Left kidney (tissue), 2 donors: Measurements from ENCODE around the gene CLEC4F. TPM values are rescaled to one million over a fixed set of nuclear protein-coding genes. Genes with fewer than 3 reads are reported as not detected.
"Not testable (repeated sequence)": the region's sequence is repeated elsewhere in the genome, so short reads cannot be mapped to it uniquely, and the experiment has no call there.

Experiments
- DNase-seq: peaks from one replicate; pipeline ENCODE4 v3.0.0-alpha.2; 2013
- polyA plus RNA-seq: library from polyadenylated mRNA; unstranded; fragments of 120-200 nt; gene quantifications from one replicate; pipeline ENCODE4 v1.2.1, GENCODE V29; 2013; ENCODE audit not compliant: insufficient read length

The CLEC4F gene
- polyA plus RNA-seq, 1 donor = 0.12 TPM

- DNase-seq = no peak
Observed at GRCh38 chr2:70827388-70827787, 7.0 kb upstream of the CLEC4F start.

- DNase-seq = no peak
Observed at GRCh38 chr2:70826696-70827350, 6.4 kb upstream of the CLEC4F start.

- DNase-seq = no peak
Observed at GRCh38 chr2:70823249-70823648, 2.9 kb upstream of the CLEC4F start.

GRCh38 chr2:70822843-70823242 is 2.4 kb upstream of the CLEC4F start:
- DNase-seq = no peak

GRCh38 chr2:70817284-70817954 is 3.0 kb downstream of the CLEC4F start:
- DNase-seq = peak; percentile 0

GRCh38 chr2:70816726-70817125 is 3.7 kb downstream of the CLEC4F start:
- DNase-seq = no peak

GRCh38 chr2:70808983-70809958 is 11.1 kb downstream of the CLEC4F start:
- no peak for DNase-seq

- DNase-seq = no peak
Observed at GRCh38 chr2:70807828-70808118, 12.6 kb downstream of the CLEC4F start.

- no peak for DNase-seq
Observed at GRCh38 chr2:70807102-70807827, 13.1 kb downstream of the CLEC4F start.

- DNase-seq = no peak
Observed at GRCh38 chr2:70806620-70807019, 13.8 kb downstream of the CLEC4F start.

GRCh38 chr2:70806013-70806412 is 14.4 kb downstream of the CLEC4F start:
- DNase-seq = no peak

- DNase-seq = no peak
Observed at GRCh38 chr2:70801607-70802263, 18.7 kb downstream of the CLEC4F start.

GRCh38 chr2:70799706-70800105 is 20.7 kb downstream of the CLEC4F start:
- DNase-seq = no peak

GRCh38 chr2:70797996-70798395 is 22.4 kb downstream of the CLEC4F start:
- DNase-seq = not testable (repeated sequence)

- DNase-seq = no peak
Observed at GRCh38 chr2:70797506-70797905, 22.9 kb downstream of the CLEC4F start.

GRCh38 chr2:70796262-70796661 is 24.1 kb downstream of the CLEC4F start:
- DNase-seq = no peak

- DNase-seq = no peak
Observed at GRCh38 chr2:70795164-70795995, 25.0 kb downstream of the CLEC4F start.

GRCh38 chr2:70793450-70793849 is 26.9 kb downstream of the CLEC4F start:
- DNase-seq = no peak

GRCh38 chr2:70790136-70790828 is 30.1 kb downstream of the CLEC4F start, which contains the start of gene FIGLA:
TSS of gene FIGLA (minus strand) at chr2:70790643. CDS start at chr2:70790638, 5 bp downstream.
- peak; percentile 11 for DNase-seq
